DND-41 (cell line): ENCODE results near the gene BAIAP2.

ENCODE experiments used
- ATAC-seq: fragments of 200-7000 bp; cut with Tn5 transposase; 3 replicates; pipeline ENCODE4 v1.9.1; 2021; ENCODE audit warnings: low read depth; ENCODE audit not compliant: insufficient read depth
- DNase-seq: peaks from one replicate; pipeline ENCODE4 v3.0.0-alpha.2; 2020
- H2AFZ ChIP-seq: 2 replicates; pipeline ENCODE4 v1.6.0; 2012; ENCODE audit warnings: low read depth, low read length
- H3K27ac ChIP-seq: 2 replicates; pipeline ENCODE4 v1.5.1; 2012; ENCODE audit warnings: low read length, inconsistent platforms
- H3K27me3 ChIP-seq: fragments of 200-600 bp; sonication (generic); 2 replicates; pipeline ENCODE4 v1.6.0; 2012; ENCODE audit warnings: low read length, mild to moderate bottlenecking, inconsistent platforms; ENCODE audit not compliant: insufficient read depth, poor library complexity
- H3K36me3 ChIP-seq: 2 replicates; pipeline ENCODE4 v1.5.1; 2012; ENCODE audit warnings: low read length, inconsistent platforms; ENCODE audit not compliant: insufficient read depth
- H3K4me1 ChIP-seq: 2 replicates; pipeline ENCODE4 v1.5.1; 2012; ENCODE audit warnings: mild to moderate bottlenecking, low read length; ENCODE audit not compliant: insufficient read depth
- H3K4me2 ChIP-seq: 2 replicates; pipeline ENCODE4 v1.6.0; 2012; ENCODE audit warnings: mild to moderate bottlenecking, moderate library complexity, low read length, inconsistent platforms; ENCODE audit not compliant: insufficient read depth
- H3K4me3 ChIP-seq, 2 experiments: fragments of 200-600 bp in 1 of 2; shearing (Covaris generic) in 1 of 2; 2 replicates each; pipeline ENCODE4 v1.5.1; 2012 to 2016; ENCODE audit warnings: inconsistent platforms in 2 of 2, low read length in 2 of 2, mild to moderate bottlenecking in 2 of 2, low read depth in 1 of 2, moderate library complexity in 1 of 2
- H3K79me2 ChIP-seq: 2 replicates; pipeline ENCODE4 v1.6.0; 2012; ENCODE audit warnings: low read length, inconsistent platforms; ENCODE audit not compliant: insufficient read depth
- H3K9ac ChIP-seq: 2 replicates; pipeline ENCODE4 v1.6.0; 2012; ENCODE audit warnings: low read depth, mild to moderate bottlenecking, inconsistent platforms, low read length, moderate library complexity
- H3K9me3 ChIP-seq: 2 replicates; pipeline ENCODE4 v1.5.1; 2012; ENCODE audit warnings: low read length, moderate library complexity, mild to moderate bottlenecking, inconsistent platforms; ENCODE audit not compliant: insufficient read depth, severe bottlenecking
- H4K20me1 ChIP-seq: 2 replicates; pipeline ENCODE4 v1.6.0; 2012; ENCODE audit warnings: low read length; ENCODE audit not compliant: insufficient read depth
- CTCF ChIP-seq: IDR thresholded peaks from 2 replicates; pipeline ENCODE4 v1.5.1; 2012; ENCODE audit warnings: borderline replicate concordance, low read length, moderate library complexity, mild to moderate bottlenecking; ENCODE audit not compliant: poor library complexity, severe bottlenecking; ENCODE audit errors: extremely low read depth
- EZH2 ChIP-seq: IDR thresholded peaks from 3 replicates; pipeline ENCODE4 v1.6.1; 2012; ENCODE audit warnings: borderline replicate concordance, low read depth, mild to moderate bottlenecking, moderate library complexity, low read length, inconsistent platforms; ENCODE audit not compliant: severe bottlenecking

Gene BAIAP2

GRCh38 chr17:81162491-81162890, 127.5 kb downstream of the BAIAP2 start:
- Histone ChIP-seq H3K4me2 (no peak overlapping the region), H3K9ac (no peak overlapping the region), H3K36me3 (no peaks in the 10 kb centered on the region), H2AFZ (no peak overlapping the region), H3K4me3 (no peak overlapping the region), H3K9me3 (no peaks in the 10 kb centered on the region), H3K79me2 (no peaks in the 10 kb centered on the region), H4K20me1 (no peaks in the 10 kb centered on the region; the same call in 1 of the 2 replicates), H3K27ac (no peak overlapping the region), H3K27me3 (no peaks in the 10 kb centered on the region), H3K4me1 (no peaks in the 10 kb centered on the region)
- DNase-seq = no peak
- ATAC-seq = no peak
- TF ChIP-seq EZH2 (no peak), CTCF (no peak)

GRCh38 chr17:81163051-81163695, 128.2 kb downstream of the BAIAP2 start:
- TF ChIP-seq EZH2 (no peak), CTCF (no peak)
- Histone ChIP-seq H3K36me3 (no peaks in the 10 kb centered on the region), H3K27me3 (no peaks in the 10 kb centered on the region), H4K20me1 (no peaks in the 10 kb centered on the region; the same call in 1 of the 2 replicates), H3K4me1 (no peaks in the 10 kb centered on the region), H3K79me2 (no peaks in the 10 kb centered on the region), H3K4me3 (no peak overlapping the region), H3K9me3 (no peaks in the 10 kb centered on the region), H3K4me2 (no peak overlapping the region), H3K9ac (no peak overlapping the region), H3K27ac (no peak overlapping the region), H2AFZ (no peak overlapping the region)
- DNase-seq (no peak), ATAC-seq (no peak)

- Histone ChIP-seq H3K36me3 (no peaks in the 10 kb centered on the region), H3K4me3 (no peak overlapping the region), H3K79me2 (no peaks in the 10 kb centered on the region), H3K4me1 (no peaks in the 10 kb centered on the region), H3K9ac (no peak overlapping the region), H3K27me3 (no peaks in the 10 kb centered on the region), H4K20me1 (no peaks in the 10 kb centered on the region; the same call in 1 of the 2 replicates), H3K4me2 (no peak overlapping the region), H2AFZ (no peak overlapping the region), H3K27ac (no peak overlapping the region), H3K9me3 (no peaks in the 10 kb centered on the region)
- ATAC-seq = no peak
- TF ChIP-seq EZH2 (no peak), CTCF (no peak)
- DNase-seq = no peak
Measured at GRCh38 chr17:81163703-81164370, 128.9 kb downstream of the BAIAP2 start.
